HepG2 (cell line): ENCODE results near the gene MAP2K6. TPM values are rescaled to one million over a fixed set of nuclear protein-coding genes. Genes with fewer than 3 reads are reported as not detected.

ENCODE experiments used
- ATF3 ChIP-seq: sonication (generic); formaldehyde crosslinking; IDR thresholded peaks from 2 replicates; pipeline ENCODE4 v1.4.0; 2020; ENCODE audit warnings: missing genetic modification reagents
- BHLHE40 ChIP-seq: IDR thresholded peaks from 2 replicates; pipeline ENCODE4 v1.6.1; 2011; ENCODE audit warnings: low read length, improper control_type of control experiment
- CTCF ChIP-seq: sonication (generic); formaldehyde crosslinking; IDR thresholded peaks from 2 replicates; pipeline ENCODE4 v1.5.0; 2020; ENCODE audit warnings: mild to moderate bottlenecking, missing genetic modification reagents, moderate library complexity
- FOXA3 ChIP-seq: IDR thresholded peaks from 2 replicates; pipeline ENCODE4 v1.6.1; 2016; ENCODE audit warnings: missing genetic modification reagents, missing compliant biosample characterization
- HMGXB4 ChIP-seq, 2 experiments: sonication (generic) in 1 of 2; formaldehyde crosslinking in 1 of 2; IDR thresholded peaks; 2 replicates each; pipeline versions ENCODE4 v1.4.0 to v1.6.1; 2018 to 2020; ENCODE audit warnings: missing genetic modification reagents in 2 of 2, borderline replicate concordance in 1 of 2, low read depth in 1 of 2, mild to moderate bottlenecking in 1 of 2, missing biosample characterization in 1 of 2
- MXI1 ChIP-seq: IDR thresholded peaks from 3 replicates; pipeline ENCODE4 v1.6.1; 2012; ENCODE audit warnings: low read depth, low read length, inconsistent platforms, borderline replicate concordance
- PRDM4 ChIP-seq: sonication (generic); formaldehyde crosslinking; IDR thresholded peaks from 2 replicates; pipeline ENCODE4 v1.9.0; 2021; ENCODE audit warnings: missing genetic modification reagents, borderline replicate concordance
- PRPF4 ChIP-seq: fragments of 200-400 bp; formaldehyde crosslinking; IDR thresholded peaks from 2 replicates; pipeline ENCODE4 v1.6.1; 2016; ENCODE audit warnings: low read length, low read depth; ENCODE audit not compliant: poor library complexity, severe bottlenecking
- REL ChIP-seq: sonication (generic); formaldehyde crosslinking; conservative IDR thresholded peaks from 2 replicates; pipeline ENCODE4 v1.8.0; 2022; ENCODE audit warnings: mild to moderate bottlenecking, missing genetic modification reagents, moderate library complexity
- RFXAP ChIP-seq: sonication (generic); formaldehyde crosslinking; IDR thresholded peaks from 2 replicates; pipeline ENCODE4 v1.4.0; 2020; ENCODE audit warnings: missing genetic modification reagents, borderline replicate concordance
- SKIL ChIP-seq: sonication (generic); formaldehyde crosslinking; IDR thresholded peaks from 2 replicates; pipeline ENCODE4 v1.8.0; 2022; ENCODE audit warnings: missing genetic modification reagents, mild to moderate bottlenecking, moderate library complexity, borderline replicate concordance
- SMARCE1 ChIP-seq: fragments of 450-650 bp; IDR thresholded peaks from 2 replicates; pipeline ENCODE4 v1.6.1; 2017; ENCODE audit warnings: borderline replicate concordance
- SRSF9 ChIP-seq: fragments of 200-400 bp; formaldehyde crosslinking; IDR thresholded peaks from 2 replicates; pipeline ENCODE4 v1.6.1; 2018; ENCODE audit warnings: borderline replicate concordance, mild to moderate bottlenecking, low read depth, low read length; ENCODE audit not compliant: insufficient read depth, poor library complexity, severe bottlenecking
- THRA ChIP-seq: sonication (generic); formaldehyde crosslinking; IDR thresholded peaks from 2 replicates; pipeline ENCODE4 v1.4.0; 2020; ENCODE audit warnings: missing genetic modification reagents, borderline replicate concordance
- ZFP90 ChIP-seq: sonication (generic); formaldehyde crosslinking; IDR thresholded peaks from 2 replicates; pipeline ENCODE4 v1.8.0; 2022; ENCODE audit warnings: missing genetic modification reagents, mild to moderate bottlenecking, inconsistent platforms, borderline replicate concordance
- ZNF180 ChIP-seq: sonication (generic); formaldehyde crosslinking; IDR thresholded peaks from 2 replicates; pipeline ENCODE4 v1.4.0; 2020; ENCODE audit warnings: low read depth, missing genetic modification reagents, borderline replicate concordance
- ZNF20 ChIP-seq: sonication (generic); formaldehyde crosslinking; IDR thresholded peaks from 2 replicates; pipeline ENCODE4 v1.4.0; 2020; ENCODE audit warnings: mild to moderate bottlenecking, moderate library complexity, missing genetic modification reagents
- ZSCAN22 ChIP-seq: sonication (generic); formaldehyde crosslinking; IDR thresholded peaks from 2 replicates; pipeline ENCODE4 v1.4.0; 2020; ENCODE audit warnings: mild to moderate bottlenecking, missing genetic modification reagents
- polyA plus RNA-seq, 8 experiments: library from polyadenylated mRNA; depleted of rRNA in 3 of 8; stranded (reverse) in 7 of 8; unstranded in 1 of 8; fragments of >200 nt; fragmentation: Illumina TruSeq in 4 of 8; extraction: Trizol in 4 of 8; gene quantifications; 2 replicates each; pipeline versions ENCODE4 v1.2.1 to v1.2.3, GENCODE V29; 2011 to 2016; ENCODE audit warnings: low read depth in 4 of 8, missing spikeins in 1 of 8, mixed read lengths in 1 of 8; ENCODE audit not compliant: insufficient read depth in 1 of 8
- total RNA-seq, 5 experiments: library from RNA; depleted of rRNA; stranded (reverse); fragments of >200 nt; fragmentation: Illumina TruSeq; extraction: Trizol; gene quantifications; 2 replicates each; pipeline ENCODE4 v1.2.3, GENCODE V29; 2016; ENCODE audit warnings: low read depth in 1 of 5

Gene MAP2K6
- total and polyA plus RNA-seq, 2 of the 13 experiments (the other 11 are each of a cell fraction or from before 2014, with no cell fraction given), result 5.1 to 33.6 TPM

- peak in 1 of 2 experiments; percentile 46; a peak in 1 of 4 replicates for TF ChIP-seq HMGXB4 (CRISPR knock-in tag; IDR thresholded peaks at IDR 0.05; ENCODE audit: borderline replicate concordance in 1 of 2, low read depth in 1 of 2)
- TF ChIP-seq ZSCAN22 (CRISPR knock-in tag), result no peak
- TF ChIP-seq CTCF (CRISPR knock-in tag), result peak; percentile 81
- no peak for TF ChIP-seq SKIL (CRISPR knock-in tag)
- TF ChIP-seq ZFP90 (CRISPR knock-in tag), result no peak
- no peak for TF ChIP-seq PRPF4
- no peak for TF ChIP-seq SMARCE1
- no peak for TF ChIP-seq RFXAP (CRISPR knock-in tag)
- TF ChIP-seq ZNF180 (CRISPR knock-in tag), result no peak
- TF ChIP-seq REL, result no peak
- TF ChIP-seq BHLHE40, result no peak
- no peak for TF ChIP-seq PRDM4 (CRISPR knock-in tag)
- no peak for TF ChIP-seq ZNF20 (CRISPR knock-in tag)
- no peak for TF ChIP-seq ATF3
- 0 out of 2 replicates have a peak, but pooled peaks have one; percentile 18 for TF ChIP-seq FOXA3
- TF ChIP-seq THRA (CRISPR knock-in tag), result no peak
- no peak for TF ChIP-seq MXI1
- TF ChIP-seq SRSF9, result no peak
These were observed 108.9 kb downstream of the MAP2K6 start (continued) for GRCh38 chr17:69523244-69523861.
